ENCODE measurements around the gene LRSAM1. TPM values are rescaled to one million over a fixed set of nuclear protein-coding genes. Genes with fewer than 3 reads are reported as not detected.

Gene LRSAM1
- total and polyA plus RNA-seq, 9 of the 15 experiments (the other 6 are each of a cell fraction or from before 2014, with no cell fraction given), result 0.07 to 16.2 (median 4.7) TPM

DNA sequence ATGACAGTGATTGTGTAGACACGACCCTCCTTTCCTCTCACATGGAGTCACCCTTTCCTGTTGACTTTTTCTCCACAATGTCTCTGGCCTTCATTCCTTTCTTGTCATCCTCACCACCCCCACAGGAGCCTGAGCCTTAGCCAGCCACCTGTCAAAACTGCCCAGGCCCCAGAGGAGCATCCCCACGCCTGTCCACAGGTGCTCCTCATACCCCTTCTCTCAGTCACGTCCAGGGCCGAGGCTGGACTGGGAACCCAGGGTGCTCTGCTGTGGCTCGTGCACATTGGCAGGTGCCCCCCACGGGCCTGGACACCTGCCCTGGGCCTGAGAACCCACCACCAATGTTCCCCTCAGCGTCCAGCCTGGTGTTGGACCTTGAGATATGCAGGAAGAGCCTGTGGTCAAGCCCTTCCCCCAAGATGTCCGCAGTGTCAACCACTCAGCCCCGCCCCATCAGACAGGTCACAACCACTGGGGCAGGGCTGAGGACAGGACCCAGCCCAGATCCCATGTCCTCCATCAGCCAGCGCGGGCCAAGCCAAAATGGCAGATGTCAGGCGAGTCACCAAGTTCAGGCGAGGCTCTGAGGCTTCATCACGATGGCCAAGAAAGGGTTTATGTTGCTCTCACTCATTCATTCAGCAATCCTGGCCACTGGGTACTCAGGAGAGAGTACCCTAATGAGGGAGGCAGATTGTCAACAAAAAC lies 95.0 kb downstream of the LRSAM1 start (continued):
- TF ChIP-seq, protein P1, sequence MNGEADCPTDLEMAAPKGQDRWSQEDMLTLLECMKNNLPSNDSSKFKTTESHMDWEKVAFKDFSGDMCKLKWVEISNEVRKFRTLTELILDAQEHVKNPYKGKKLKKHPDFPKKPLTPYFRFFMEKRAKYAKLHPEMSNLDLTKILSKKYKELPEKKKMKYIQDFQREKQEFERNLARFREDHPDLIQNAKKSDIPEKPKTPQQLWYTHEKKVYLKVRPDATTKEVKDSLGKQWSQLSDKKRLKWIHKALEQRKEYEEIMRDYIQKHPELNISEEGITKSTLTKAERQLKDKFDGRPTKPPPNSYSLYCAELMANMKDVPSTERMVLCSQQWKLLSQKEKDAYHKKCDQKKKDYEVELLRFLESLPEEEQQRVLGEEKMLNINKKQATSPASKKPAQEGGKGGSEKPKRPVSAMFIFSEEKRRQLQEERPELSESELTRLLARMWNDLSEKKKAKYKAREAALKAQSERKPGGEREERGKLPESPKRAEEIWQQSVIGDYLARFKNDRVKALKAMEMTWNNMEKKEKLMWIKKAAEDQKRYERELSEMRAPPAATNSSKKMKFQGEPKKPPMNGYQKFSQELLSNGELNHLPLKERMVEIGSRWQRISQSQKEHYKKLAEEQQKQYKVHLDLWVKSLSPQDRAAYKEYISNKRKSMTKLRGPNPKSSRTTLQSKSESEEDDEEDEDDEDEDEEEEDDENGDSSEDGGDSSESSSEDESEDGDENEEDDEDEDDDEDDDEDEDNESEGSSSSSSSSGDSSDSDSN (IDR thresholded peaks at IDR 0.05; ENCODE audit: borderline replicate concordance in 1 of 2, low read depth in 2 of 2, low read length in 2 of 2), result 0 out of 4 replicates have a peak, but pooled peaks of 1 of the 2 experiments have one; percentile 20
- TF ChIP-seq COPS2 (conservative IDR thresholded peaks at IDR 0.05), result no peak
- TF ChIP-seq, protein P2, sequence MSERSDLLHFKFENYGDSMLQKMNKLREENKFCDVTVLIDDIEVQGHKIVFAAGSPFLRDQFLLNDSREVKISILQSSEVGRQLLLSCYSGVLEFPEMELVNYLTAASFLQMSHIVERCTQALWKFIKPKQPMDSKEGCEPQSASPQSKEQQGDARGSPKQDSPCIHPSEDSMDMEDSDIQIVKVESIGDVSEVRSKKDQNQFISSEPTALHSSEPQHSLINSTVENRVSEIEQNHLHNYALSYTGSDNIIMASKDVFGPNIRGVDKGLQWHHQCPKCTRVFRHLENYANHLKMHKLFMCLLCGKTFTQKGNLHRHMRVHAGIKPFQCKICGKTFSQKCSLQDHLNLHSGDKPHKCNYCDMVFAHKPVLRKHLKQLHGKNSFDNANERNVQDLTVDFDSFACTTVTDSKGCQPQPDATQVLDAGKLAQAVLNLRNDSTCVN (CRISPR knock-in tag; IDR thresholded peaks at IDR 0.05), result no peak
- TF ChIP-seq TCF3 (CRISPR knock-in tag; IDR thresholded peaks at IDR 0.05), result 0 out of 2 replicates have a peak, but pooled peaks have one; percentile 5
- no peak for TF ChIP-seq NR2C2 (CRISPR knock-in tag; IDR thresholded peaks at IDR 0.05)
- TF ChIP-seq NR2C2 (tag; IDR thresholded peaks at IDR 0.05), result peak; percentile 70; the same call in 1 of the 2 replicates
- no peak for TF ChIP-seq ATF1 (CRISPR knock-in tag; IDR thresholded peaks at IDR 0.05)
- TF ChIP-seq ATF1 (tag; IDR thresholded peaks at IDR 0.05), result peak; percentile 50
- TF ChIP-seq RBBP5 (IDR thresholded peaks at IDR 0.05; ENCODE audit: borderline replicate concordance, insufficient read depth, low read length, poor library complexity, severe bottlenecking), result peak; percentile 34
- TF ChIP-seq, protein P3, sequence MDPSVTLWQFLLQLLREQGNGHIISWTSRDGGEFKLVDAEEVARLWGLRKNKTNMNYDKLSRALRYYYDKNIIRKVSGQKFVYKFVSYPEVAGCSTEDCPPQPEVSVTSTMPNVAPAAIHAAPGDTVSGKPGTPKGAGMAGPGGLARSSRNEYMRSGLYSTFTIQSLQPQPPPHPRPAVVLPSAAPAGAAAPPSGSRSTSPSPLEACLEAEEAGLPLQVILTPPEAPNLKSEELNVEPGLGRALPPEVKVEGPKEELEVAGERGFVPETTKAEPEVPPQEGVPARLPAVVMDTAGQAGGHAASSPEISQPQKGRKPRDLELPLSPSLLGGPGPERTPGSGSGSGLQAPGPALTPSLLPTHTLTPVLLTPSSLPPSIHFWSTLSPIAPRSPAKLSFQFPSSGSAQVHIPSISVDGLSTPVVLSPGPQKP (CRISPR knock-in tag; IDR thresholded peaks at IDR 0.05), result no peak
- no peak for TF ChIP-seq MYBL2 (IDR thresholded peaks at IDR 0.05; ENCODE audit: low read depth)
- no peak for TF ChIP-seq MYBL2 (CRISPR knock-in tag; IDR thresholded peaks at IDR 0.05; ENCODE audit: borderline replicate concordance)
- peak; percentile 14 to 82 (median 58) for TF ChIP-seq YY1 (IDR thresholded peaks at IDR 0.05; ENCODE audit: borderline replicate concordance in 1 of 3, control insufficient read depth in 1 of 3, extremely low read depth in 1 of 3, insufficient read depth in 3 of 3, insufficient read length in 1 of 3, insufficient replicate concordance in 2 of 3, low read depth in 1 of 3, low read length in 2 of 3)
- TF ChIP-seq CCNT2 (IDR thresholded peaks at IDR 0.05; ENCODE audit: borderline replicate concordance, extremely low read depth, insufficient read length, low read depth, low read length), result no peak
- no peak for TF ChIP-seq HNRNPK (IDR thresholded peaks at IDR 0.05; ENCODE audit: low read depth, low read length, poor library complexity, severe bottlenecking)
- TF ChIP-seq, protein P4, sequence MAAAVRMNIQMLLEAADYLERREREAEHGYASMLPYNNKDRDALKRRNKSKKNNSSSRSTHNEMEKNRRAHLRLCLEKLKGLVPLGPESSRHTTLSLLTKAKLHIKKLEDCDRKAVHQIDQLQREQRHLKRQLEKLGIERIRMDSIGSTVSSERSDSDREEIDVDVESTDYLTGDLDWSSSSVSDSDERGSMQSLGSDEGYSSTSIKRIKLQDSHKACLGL (CRISPR knock-in tag; IDR thresholded peaks at IDR 0.05; ENCODE audit: borderline replicate concordance, poor library complexity, severe bottlenecking), result no peak
- TF ChIP-seq SMAD4 (CRISPR knock-in tag; conservative IDR thresholded peaks at IDR 0.05), result peak; percentile 64; the same call in 1 of the 2 replicates
- TF ChIP-seq, protein P5, sequence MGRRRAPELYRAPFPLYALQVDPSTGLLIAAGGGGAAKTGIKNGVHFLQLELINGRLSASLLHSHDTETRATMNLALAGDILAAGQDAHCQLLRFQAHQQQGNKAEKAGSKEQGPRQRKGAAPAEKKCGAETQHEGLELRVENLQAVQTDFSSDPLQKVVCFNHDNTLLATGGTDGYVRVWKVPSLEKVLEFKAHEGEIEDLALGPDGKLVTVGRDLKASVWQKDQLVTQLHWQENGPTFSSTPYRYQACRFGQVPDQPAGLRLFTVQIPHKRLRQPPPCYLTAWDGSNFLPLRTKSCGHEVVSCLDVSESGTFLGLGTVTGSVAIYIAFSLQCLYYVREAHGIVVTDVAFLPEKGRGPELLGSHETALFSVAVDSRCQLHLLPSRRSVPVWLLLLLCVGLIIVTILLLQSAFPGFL (CRISPR knock-in tag; IDR thresholded peaks at IDR 0.05), result no peak
- peak; percentile 45 to 62; a peak in 3 of 4 replicates for TF ChIP-seq NRF1 (conservative IDR thresholded peaks at IDR 0.05 in 1 of 2, IDR thresholded peaks at IDR 0.05 in 1 of 2)

All from K562 (cell line).